OCI-LY7 (cell line): ENCODE measurements around the gene PAOX.

ENCODE experiments used
- CTCF ChIP-seq: fragments of 200-600 bp; sonication (generic); conservative IDR thresholded peaks from 2 replicates; pipeline ENCODE4 v1.5.1; 2014; ENCODE audit warnings: mild to moderate bottlenecking, antibody characterized with exemption, low read length, moderate library complexity, mixed read lengths
- EZH2phosphoT487 ChIP-seq: fragments of 200-600 bp; sonication (generic); IDR thresholded peaks from 2 replicates; pipeline ENCODE4 v1.6.1; 2018; ENCODE audit warnings: low read depth, borderline replicate concordance, mild to moderate bottlenecking, mixed run types, antibody characterized with exemption, low read length, moderate library complexity, mixed read lengths

GRCh38 chr10:133421336-133422222 is 42.5 kb downstream of the PAOX start:
- no peak for TF ChIP-seq CTCF
- TF ChIP-seq EZH2phosphoT487 = no peak
